Measurements from ENCODE around the gene TMOD1. TPM values are rescaled to one million over a fixed set of nuclear protein-coding genes. Genes with fewer than 3 reads are reported as not detected.

The TMOD1 gene
- total and polyA plus RNA-seq, 9 of the 15 experiments (the other 6 are each of a cell fraction or from before 2014, with no cell fraction given), result 7.1 to 41.2 (median 14.2) TPM

DNA sequence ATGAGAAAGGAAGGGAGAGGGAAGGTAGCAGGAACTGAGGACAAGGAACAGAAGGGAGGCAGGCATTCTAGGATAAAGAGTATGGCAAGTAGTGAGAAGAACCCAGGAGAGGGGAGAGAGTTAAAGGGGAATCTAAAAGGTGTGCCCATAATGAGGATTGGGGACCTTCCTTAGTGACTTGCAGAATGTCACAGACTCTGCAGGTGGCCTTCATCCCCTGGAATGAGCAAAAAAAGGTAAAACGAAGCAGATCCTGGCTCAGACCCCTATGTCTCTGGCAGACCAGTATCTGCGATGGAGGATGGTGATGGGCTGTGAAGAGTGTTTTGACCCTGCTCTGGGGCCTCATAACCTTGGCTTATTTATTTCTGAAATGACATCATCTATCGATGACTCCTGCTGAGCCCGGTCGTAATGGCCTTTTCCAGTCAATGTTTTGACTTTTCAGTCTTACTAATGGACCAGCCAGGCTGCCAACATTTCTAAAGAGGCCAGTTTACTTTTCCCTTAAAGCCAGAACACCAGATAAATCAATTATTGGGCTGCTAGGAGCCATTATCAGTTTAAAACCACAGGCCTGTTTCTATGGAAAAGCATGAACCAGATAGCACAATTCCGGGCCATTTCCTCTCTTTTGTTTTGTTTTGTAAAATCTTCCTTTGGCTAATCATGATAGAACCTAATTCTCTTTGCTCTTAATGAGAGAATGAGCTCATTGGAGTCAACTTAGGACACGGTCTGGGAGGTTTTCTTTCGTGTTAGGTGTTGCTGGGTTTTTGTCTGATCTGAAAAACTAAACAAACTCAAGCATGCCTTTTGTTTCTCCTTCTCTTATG lies 3.1 kb downstream of the TMOD1 start (continued):
- TF ChIP-seq, protein P1, sequence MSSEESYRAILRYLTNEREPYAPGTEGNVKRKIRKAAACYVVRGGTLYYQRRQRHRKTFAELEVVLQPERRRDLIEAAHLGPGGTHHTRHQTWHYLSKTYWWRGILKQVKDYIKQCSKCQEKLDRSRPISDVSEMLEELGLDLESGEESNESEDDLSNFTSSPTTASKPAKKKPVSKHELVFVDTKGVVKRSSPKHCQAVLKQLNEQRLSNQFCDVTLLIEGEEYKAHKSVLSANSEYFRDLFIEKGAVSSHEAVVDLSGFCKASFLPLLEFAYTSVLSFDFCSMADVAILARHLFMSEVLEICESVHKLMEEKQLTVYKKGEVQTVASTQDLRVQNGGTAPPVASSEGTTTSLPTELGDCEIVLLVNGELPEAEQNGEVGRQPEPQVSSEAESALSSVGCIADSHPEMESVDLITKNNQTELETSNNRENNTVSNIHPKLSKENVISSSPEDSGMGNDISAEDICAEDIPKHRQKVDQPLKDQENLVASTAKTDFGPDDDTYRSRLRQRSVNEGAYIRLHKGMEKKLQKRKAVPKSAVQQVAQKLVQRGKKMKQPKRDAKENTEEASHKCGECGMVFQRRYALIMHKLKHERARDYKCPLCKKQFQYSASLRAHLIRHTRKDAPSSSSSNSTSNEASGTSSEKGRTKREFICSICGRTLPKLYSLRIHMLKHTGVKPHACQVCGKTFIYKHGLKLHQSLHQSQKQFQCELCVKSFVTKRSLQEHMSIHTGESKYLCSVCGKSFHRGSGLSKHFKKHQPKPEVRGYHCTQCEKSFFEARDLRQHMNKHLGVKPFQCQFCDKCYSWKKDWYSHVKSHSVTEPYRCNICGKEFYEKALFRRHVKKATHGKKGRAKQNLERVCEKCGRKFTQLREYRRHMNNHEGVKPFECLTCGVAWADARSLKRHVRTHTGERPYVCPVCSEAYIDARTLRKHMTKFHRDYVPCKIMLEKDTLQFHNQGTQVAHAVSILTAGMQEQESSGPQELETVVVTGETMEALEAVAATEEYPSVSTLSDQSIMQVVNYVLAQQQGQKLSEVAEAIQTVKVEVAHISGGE (CRISPR knock-in tag; IDR thresholded peaks at IDR 0.05), result no peak
- TF ChIP-seq, protein P2, sequence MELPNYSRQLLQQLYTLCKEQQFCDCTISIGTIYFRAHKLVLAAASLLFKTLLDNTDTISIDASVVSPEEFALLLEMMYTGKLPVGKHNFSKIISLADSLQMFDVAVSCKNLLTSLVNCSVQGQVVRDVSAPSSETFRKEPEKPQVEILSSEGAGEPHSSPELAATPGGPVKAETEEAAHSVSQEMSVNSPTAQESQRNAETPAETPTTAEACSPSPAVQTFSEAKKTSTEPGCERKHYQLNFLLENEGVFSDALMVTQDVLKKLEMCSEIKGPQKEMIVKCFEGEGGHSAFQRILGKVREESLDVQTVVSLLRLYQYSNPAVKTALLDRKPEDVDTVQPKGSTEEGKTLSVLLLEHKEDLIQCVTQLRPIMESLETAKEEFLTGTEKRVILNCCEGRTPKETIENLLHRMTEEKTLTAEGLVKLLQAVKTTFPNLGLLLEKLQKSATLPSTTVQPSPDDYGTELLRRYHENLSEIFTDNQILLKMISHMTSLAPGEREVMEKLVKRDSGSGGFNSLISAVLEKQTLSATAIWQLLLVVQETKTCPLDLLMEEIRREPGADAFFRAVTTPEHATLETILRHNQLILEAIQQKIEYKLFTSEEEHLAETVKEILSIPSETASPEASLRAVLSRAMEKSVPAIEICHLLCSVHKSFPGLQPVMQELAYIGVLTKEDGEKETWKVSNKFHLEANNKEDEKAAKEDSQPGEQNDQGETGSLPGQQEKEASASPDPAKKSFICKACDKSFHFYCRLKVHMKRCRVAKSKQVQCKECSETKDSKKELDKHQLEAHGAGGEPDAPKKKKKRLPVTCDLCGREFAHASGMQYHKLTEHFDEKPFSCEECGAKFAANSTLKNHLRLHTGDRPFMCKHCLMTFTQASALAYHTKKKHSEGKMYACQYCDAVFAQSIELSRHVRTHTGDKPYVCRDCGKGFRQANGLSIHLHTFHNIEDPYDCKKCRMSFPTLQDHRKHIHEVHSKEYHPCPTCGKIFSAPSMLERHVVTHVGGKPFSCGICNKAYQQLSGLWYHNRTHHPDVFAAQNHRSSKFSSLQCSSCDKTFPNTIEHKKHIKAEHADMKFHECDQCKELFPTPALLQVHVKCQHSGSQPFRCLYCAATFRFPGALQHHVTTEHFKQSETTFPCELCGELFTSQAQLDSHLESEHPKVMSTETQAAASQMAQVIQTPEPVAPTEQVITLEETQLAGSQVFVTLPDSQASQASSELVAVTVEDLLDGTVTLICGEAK (IDR thresholded peaks at IDR 0.05), result no peak
- TF ChIP-seq, protein P2 (CRISPR knock-in tag; IDR thresholded peaks at IDR 0.05), result no peak
- TF ChIP-seq DDX20 (tag; IDR thresholded peaks at IDR 0.05; ENCODE audit: low read depth) (no peak), NCOA2 (IDR thresholded peaks at IDR 0.05; ENCODE audit: partially characterized antibody in 2 of 2) (no peak), FOXK1 (CRISPR knock-in tag; IDR thresholded peaks at IDR 0.05; ENCODE audit: borderline replicate concordance) (no peak), U2AF1 (optimal IDR thresholded peaks at IDR 0.05; ENCODE audit: low read depth, low read length) (no peak), ZBTB1 (CRISPR knock-in tag; IDR thresholded peaks at IDR 0.05; ENCODE audit: borderline replicate concordance, low read depth) (no peak), HSF4 (CRISPR knock-in tag; IDR thresholded peaks at IDR 0.05; ENCODE audit: borderline replicate concordance) (no peak), LEF1 (IDR thresholded peaks at IDR 0.05) (peak; percentile 51; the same call in 1 of the 2 replicates), RFX7 (CRISPR knock-in tag; IDR thresholded peaks at IDR 0.05) (no peak), ZEB2 (IDR thresholded peaks at IDR 0.05) (no peak; the same call in 1 of the 2 replicates), RBBP5 (IDR thresholded peaks at IDR 0.05; ENCODE audit: borderline replicate concordance, insufficient read depth, low read length, poor library complexity, severe bottlenecking) (peak; percentile 21), ZNF143 (CRISPR knock-in tag; IDR thresholded peaks at IDR 0.05) (no peak)

Data from K562 (cell line).